Measurements from ENCODE around the gene TRIM44. TPM values are rescaled to one million over a fixed set of nuclear protein-coding genes. Genes with fewer than 3 reads are reported as not detected.

TRIM44 gene
- total RNA-seq, 4 donors from 2014 or later: 22.3 to 46.7 (median 39.5) TPM

DNA sequence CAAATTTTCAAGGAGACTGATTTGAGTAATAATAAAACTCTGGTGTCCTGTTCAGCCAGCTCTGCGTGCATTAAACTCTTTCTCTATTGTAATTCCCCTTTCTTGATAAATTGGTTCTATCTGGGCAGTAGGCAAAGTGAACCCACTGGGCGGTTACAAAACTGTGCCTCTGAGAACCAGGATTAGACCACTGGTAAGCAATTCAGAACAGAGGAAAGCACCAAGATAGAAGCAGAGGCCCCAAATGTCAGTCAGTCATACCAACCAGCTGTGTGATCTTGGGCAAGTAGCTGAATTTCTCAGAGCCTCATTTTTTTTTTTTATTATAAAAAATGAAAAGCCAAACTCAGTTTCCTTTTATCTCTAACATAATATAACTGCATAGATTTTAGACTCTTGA, 54.9 kb downstream of the TRIM44 start:
- no peak for DNase-seq (ENCODE audit: low spot score in 2 of 2)
- no peaks in the 10 kb centered on the region for H3K36me3 ChIP-seq
- no peak overlapping the region for H3K4me3 ChIP-seq
- TF ChIP-seq EP300 (IDR thresholded peaks at IDR 0.05): no peak
- 93 to 98% methylated on average over 2 of the region's 2 CpGs for WGBS, 2 donors
- no peaks in the 10 kb centered on the region for H3K9me3 ChIP-seq
- peaks cover 0 to 21% (median 7%) of the 10 kb centered on the region in 4 donors for H3K4me1 ChIP-seq
- no peaks in the 10 kb centered on the region for H3K27me3 ChIP-seq
- no peak overlapping the region for H3K27ac ChIP-seq

DNA sequence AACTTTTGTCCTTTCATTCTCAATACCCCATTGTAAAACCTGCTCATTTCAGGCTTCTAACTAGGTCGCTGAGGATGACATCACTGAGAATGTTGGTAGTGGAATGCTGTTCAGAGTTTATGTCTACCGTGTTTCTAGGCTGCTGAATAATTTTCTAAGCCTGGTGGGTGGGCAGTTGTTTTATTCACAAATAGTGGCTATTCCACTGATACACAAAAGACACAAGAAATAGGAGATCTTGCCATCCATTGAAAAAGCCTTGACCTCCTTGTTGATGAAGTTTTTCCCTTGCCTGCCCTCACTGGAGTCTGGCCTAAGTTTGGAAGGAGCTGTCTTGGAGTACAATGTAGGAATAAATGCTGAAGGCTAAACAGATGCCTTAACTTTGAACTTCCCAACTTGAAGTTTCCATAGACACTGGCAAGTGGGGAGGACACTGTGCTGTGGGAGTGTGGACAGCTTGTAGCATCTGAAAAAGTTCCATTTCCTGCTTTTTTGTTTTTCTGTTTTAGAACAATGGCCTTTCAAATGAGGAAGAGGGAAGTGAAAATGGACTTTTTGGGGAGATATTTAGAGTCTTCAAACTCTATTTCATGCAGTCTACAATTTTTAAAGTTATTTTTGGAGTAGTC, 59.2 kb downstream of the TRIM44 start:
- Histone ChIP-seq H3K27me3 (no peaks in the 10 kb centered on the region), H3K4me3 (no peak overlapping the region), H3K9me3 (no peaks in the 10 kb centered on the region), H3K4me1 (peaks cover 0 to 19% (median 7%) of the 10 kb centered on the region in 4 donors), H3K27ac (peak overlapping the region in 2 of 4 donors; percentile 5 to 25), H3K36me3 (peaks cover 0 to 16% (median 0%) of the 10 kb centered on the region in 3 donors)
- TF ChIP-seq EP300 (IDR thresholded peaks at IDR 0.05) (no peak), POLR2A (IDR thresholded peaks at IDR 0.05) (no peak)
- TF ChIP-seq, protein P1, sequence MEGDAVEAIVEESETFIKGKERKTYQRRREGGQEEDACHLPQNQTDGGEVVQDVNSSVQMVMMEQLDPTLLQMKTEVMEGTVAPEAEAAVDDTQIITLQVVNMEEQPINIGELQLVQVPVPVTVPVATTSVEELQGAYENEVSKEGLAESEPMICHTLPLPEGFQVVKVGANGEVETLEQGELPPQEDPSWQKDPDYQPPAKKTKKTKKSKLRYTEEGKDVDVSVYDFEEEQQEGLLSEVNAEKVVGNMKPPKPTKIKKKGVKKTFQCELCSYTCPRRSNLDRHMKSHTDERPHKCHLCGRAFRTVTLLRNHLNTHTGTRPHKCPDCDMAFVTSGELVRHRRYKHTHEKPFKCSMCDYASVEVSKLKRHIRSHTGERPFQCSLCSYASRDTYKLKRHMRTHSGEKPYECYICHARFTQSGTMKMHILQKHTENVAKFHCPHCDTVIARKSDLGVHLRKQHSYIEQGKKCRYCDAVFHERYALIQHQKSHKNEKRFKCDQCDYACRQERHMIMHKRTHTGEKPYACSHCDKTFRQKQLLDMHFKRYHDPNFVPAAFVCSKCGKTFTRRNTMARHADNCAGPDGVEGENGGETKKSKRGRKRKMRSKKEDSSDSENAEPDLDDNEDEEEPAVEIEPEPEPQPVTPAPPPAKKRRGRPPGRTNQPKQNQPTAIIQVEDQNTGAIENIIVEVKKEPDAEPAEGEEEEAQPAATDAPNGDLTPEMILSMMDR (IDR thresholded peaks at IDR 0.05): no peak
- DNase-seq (ENCODE audit: low spot score in 2 of 2): no peak
- 33 to 37% methylated on average over 2 of the region's 2 CpGs for WGBS, 2 donors

DNA sequence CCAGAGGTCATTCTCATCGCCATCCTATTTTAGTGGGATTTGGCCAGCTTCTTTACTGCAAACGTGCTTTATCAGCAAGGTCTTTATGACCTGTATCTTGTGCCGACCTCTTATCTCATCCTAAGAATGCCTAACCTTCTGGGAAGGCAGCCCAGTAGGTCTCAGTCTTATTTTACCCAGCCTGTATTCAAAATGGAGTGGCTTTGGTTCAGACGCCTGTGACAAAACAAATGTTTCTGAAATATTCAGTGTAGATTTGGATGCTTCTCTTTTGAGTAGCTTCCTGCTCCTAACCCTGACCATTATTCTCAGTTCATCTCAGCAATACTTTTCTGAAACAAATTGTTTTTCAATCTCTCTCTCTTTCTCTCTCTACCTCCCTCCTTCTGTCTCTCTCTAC, 60.1 kb downstream of the TRIM44 start:
- Histone ChIP-seq H3K9me3 (no peaks in the 10 kb centered on the region), H3K4me1 (peaks cover 0 to 19% (median 7%) of the 10 kb centered on the region in 4 donors), H3K4me3 (no peak overlapping the region), H3K27me3 (no peaks in the 10 kb centered on the region), H3K36me3 (peaks cover 0 to 24% (median 0%) of the 10 kb centered on the region in 3 donors), H3K27ac (no peak overlapping the region)
- no peak for TF ChIP-seq EP300 (IDR thresholded peaks at IDR 0.05)
- no peak for TF ChIP-seq POLR2A (IDR thresholded peaks at IDR 0.05)
- TF ChIP-seq, protein P1 (IDR thresholded peaks at IDR 0.05): no peak
- WGBS, 2 donors: 86 to 88% methylated on average over 4 of the region's 4 CpGs
- no peak for DNase-seq (ENCODE audit: low spot score in 2 of 2)

GRCh38 chr11:35723493-35723892, 60.9 kb downstream of the TRIM44 start:
- no peak overlapping the region for H3K27ac ChIP-seq
- H3K27me3 ChIP-seq: no peaks in the 10 kb centered on the region
- H3K4me3 ChIP-seq: no peak overlapping the region
- H3K36me3 ChIP-seq: peaks cover 0 to 33% (median 0%) of the 10 kb centered on the region in 3 donors
- DNase-seq (ENCODE audit: low spot score in 2 of 2): no peak
- H3K9me3 ChIP-seq: no peaks in the 10 kb centered on the region
- TF ChIP-seq EP300 (IDR thresholded peaks at IDR 0.05) (no peak), POLR2A (IDR thresholded peaks at IDR 0.05) (no peak)
- TF ChIP-seq, protein P1 (IDR thresholded peaks at IDR 0.05): no peak
- peaks cover 0 to 19% (median 7%) of the 10 kb centered on the region in 4 donors for H3K4me1 ChIP-seq
- 97 to 100% methylated on average over 1 of the region's 1 CpG for WGBS, 2 donors

DNA sequence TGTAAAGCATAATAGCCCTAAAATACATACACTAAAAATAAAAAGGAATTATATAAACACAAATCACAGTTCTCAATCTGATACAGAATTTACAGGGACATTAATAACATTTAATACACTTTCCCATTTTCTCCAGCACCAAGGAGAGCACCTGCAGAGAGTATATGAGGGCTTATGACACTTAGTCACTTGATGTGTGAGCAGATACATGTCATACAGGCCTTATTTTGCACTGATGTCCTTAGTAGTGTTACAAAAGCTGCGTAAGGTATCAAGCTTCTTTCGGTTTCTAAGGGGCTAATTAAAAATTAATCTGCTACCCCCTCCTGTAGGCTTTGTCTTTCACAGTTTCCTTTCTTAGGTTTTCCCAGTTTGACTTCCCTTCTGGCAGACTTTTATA, 61.3 kb downstream of the TRIM44 start:
- no peak for DNase-seq (ENCODE audit: low spot score in 2 of 2)
- H3K36me3 ChIP-seq: peaks cover 0 to 37% (median 0%) of the 10 kb centered on the region in 3 donors
- 93 to 97% methylated on average over 2 of the region's 2 CpGs for WGBS, 2 donors
- no peak overlapping the region for H3K27ac ChIP-seq
- peaks cover 0 to 19% (median 7%) of the 10 kb centered on the region in 4 donors for H3K4me1 ChIP-seq
- H3K4me3 ChIP-seq: no peak overlapping the region
- TF ChIP-seq, protein P1 (IDR thresholded peaks at IDR 0.05): no peak
- TF ChIP-seq POLR2A (IDR thresholded peaks at IDR 0.05): no peak
- no peak for TF ChIP-seq EP300 (IDR thresholded peaks at IDR 0.05)
- no peaks in the 10 kb centered on the region for H3K27me3 ChIP-seq
- H3K9me3 ChIP-seq: no peaks in the 10 kb centered on the region
